Esophagus muscularis mucosa (tissue), 4 donors: ENCODE results near the gene CDKN3.

Source experiments
- EP300 ChIP-seq: sonication (generic); formaldehyde crosslinking; IDR thresholded peaks from one replicate; pipeline ENCODE4 v1.6.1; 2017; ENCODE audit warnings: antibody characterized with exemption
- POLR2A ChIP-seq: fragments of 450-650 bp; IDR thresholded peaks from one replicate; pipeline ENCODE4 v1.6.1; 2017; ENCODE audit warnings: antibody characterized with exemption, moderate library complexity, mild to moderate bottlenecking, low read depth
- POLR2AphosphoS5 ChIP-seq, 2 donors: sonication (generic); formaldehyde crosslinking; IDR thresholded peaks; one replicate each; pipeline ENCODE4 v1.6.1; 2017; ENCODE audit warnings: antibody characterized with exemption in 2 of 2
- TF ChIP-seq, protein P1 (sequence below), 3 experiments: fragments of 200-600 bp in 2 of 3; fragments of 450-650 bp in 1 of 3; sonication (generic) in 2 of 3; IDR thresholded peaks; one replicate each; pipeline ENCODE4 v1.5.1; 2017 to 2019; ENCODE audit warnings: antibody characterized with exemption in 3 of 3, mild to moderate bottlenecking in 2 of 3, moderate library complexity in 1 of 3

GRCh38 chr14:54453252-54453651, 56.4 kb downstream of the CDKN3 start:
- TF ChIP-seq, protein P1, sequence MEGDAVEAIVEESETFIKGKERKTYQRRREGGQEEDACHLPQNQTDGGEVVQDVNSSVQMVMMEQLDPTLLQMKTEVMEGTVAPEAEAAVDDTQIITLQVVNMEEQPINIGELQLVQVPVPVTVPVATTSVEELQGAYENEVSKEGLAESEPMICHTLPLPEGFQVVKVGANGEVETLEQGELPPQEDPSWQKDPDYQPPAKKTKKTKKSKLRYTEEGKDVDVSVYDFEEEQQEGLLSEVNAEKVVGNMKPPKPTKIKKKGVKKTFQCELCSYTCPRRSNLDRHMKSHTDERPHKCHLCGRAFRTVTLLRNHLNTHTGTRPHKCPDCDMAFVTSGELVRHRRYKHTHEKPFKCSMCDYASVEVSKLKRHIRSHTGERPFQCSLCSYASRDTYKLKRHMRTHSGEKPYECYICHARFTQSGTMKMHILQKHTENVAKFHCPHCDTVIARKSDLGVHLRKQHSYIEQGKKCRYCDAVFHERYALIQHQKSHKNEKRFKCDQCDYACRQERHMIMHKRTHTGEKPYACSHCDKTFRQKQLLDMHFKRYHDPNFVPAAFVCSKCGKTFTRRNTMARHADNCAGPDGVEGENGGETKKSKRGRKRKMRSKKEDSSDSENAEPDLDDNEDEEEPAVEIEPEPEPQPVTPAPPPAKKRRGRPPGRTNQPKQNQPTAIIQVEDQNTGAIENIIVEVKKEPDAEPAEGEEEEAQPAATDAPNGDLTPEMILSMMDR (IDR thresholded peaks at IDR 0.05): no peak
- TF ChIP-seq POLR2A (no peak), POLR2AphosphoS5 (IDR thresholded peaks at IDR 0.05) (no peak), EP300 (no peak)
